Mucosa of rectum (tissue), 2 donors: Measurements from ENCODE around the gene PSMD8.

ENCODE experiments used
- H3K27ac ChIP-seq, 2 donors: one replicate each; pipeline ENCODE4 v1.7.0; 2013; ENCODE audit warnings: inconsistent platforms in 2 of 2, low read depth in 2 of 2, low read length in 2 of 2
- H3K27me3 ChIP-seq, 2 donors: one replicate each; pipeline ENCODE4 v1.7.0; 2013; ENCODE audit warnings: low read length in 2 of 2; ENCODE audit not compliant: control insufficient read depth in 2 of 2, insufficient read depth in 2 of 2
- H3K36me3 ChIP-seq, 2 donors: one replicate each; pipeline ENCODE4 v1.7.0; 2013; ENCODE audit warnings: low read length in 2 of 2; ENCODE audit not compliant: control insufficient read depth in 2 of 2, insufficient read depth in 2 of 2
- H3K4me1 ChIP-seq, 2 donors: one replicate each; pipeline ENCODE4 v1.7.0; 2013; ENCODE audit warnings: low read length in 2 of 2, mild to moderate bottlenecking in 1 of 2; ENCODE audit not compliant: control insufficient read depth in 2 of 2, insufficient read depth in 2 of 2
- H3K4me3 ChIP-seq, 2 donors: one replicate each; pipeline ENCODE4 v1.7.0; 2013; ENCODE audit warnings: low read length in 2 of 2
- H3K9ac ChIP-seq, 2 donors: one replicate each; pipeline ENCODE4 v1.7.0; 2013; ENCODE audit warnings: low read length in 2 of 2, low read depth in 1 of 2, mild to moderate bottlenecking in 1 of 2
- H3K9me3 ChIP-seq, 2 donors: one replicate each; pipeline ENCODE4 v1.7.0; 2013; ENCODE audit warnings: low read length in 2 of 2; ENCODE audit not compliant: control insufficient read depth in 2 of 2
- donor health status: healthy.
- donor health status: Normal muscosa, but diverticular disease.

PSMD8 gene

DNA sequence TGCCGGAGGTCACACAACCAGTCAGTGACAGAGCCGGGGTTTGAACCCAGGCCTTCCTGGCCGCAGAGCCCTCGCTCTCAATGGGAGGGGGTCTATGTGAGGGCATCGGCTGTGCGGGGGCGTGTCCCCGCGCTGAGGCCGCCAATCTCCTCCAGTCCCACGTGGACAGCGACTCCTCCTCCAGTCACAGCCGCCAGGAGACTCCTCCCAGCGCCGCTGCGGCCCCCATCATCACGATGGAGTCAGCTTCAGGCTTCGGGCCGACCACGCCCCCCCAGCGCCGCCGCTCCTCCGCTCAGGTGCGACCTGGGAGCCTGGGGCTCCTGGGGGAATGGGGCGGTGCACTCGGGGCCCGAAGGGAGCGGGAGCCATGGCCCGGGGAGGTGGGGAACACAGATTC, 20.1 kb downstream of the PSMD8 start:
- H3K4me3 ChIP-seq, result no peak overlapping the region
- H3K9me3 ChIP-seq, result no peaks in the 10 kb centered on the region
- H3K36me3 ChIP-seq, result no peaks in the 10 kb centered on the region
- H3K9ac ChIP-seq, result no peak overlapping the region
- no peak overlapping the region for H3K27ac ChIP-seq
- peaks cover 25 to 31% of the 10 kb centered on the region in 2 donors for H3K27me3 ChIP-seq
- peaks cover 0 to 2% of the 10 kb centered on the region in 2 donors for H3K4me1 ChIP-seq

DNA sequence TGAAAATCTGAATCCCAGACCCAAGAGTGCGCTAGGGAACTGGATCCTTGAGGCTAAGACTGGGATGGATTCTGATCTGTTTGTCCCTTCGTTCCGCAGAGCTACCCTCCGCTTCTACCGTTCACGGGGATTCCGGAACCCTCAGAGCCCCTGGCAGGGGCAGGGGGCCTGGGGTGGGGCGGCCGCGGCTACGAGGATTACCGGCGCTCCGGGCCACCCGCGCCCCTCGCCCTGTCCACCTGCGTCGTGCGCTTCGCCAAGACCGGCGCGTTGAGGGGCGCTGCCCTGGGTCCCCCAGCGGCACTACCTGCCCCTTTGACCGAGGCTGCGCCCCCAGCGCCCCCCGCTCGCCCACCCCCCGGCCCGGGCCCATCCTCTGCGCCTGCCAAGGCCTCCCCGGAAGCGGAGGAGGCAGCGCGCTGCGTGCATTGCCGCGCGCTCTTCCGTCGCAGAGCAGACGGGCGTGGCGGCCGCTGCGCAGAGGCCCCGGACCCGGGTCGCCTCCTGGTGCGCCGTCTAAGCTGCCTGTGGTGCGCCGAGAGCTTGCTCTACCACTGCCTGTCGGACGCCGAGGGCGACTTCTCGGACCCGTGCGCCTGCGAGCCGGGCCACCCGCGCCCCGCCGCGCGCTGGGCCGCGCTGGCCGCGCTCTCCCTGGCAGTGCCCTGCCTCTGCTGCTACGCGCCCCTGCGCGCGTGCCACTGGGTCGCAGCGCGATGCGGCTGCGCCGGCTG, 21.2 kb downstream of the PSMD8 start:
- H3K4me3 ChIP-seq, result no peak overlapping the region
- peaks cover 0 to 2% of the 10 kb centered on the region in 2 donors for H3K4me1 ChIP-seq
- H3K27ac ChIP-seq, result no peak overlapping the region
- H3K9ac ChIP-seq, result no peak overlapping the region
- H3K9me3 ChIP-seq, result no peaks in the 10 kb centered on the region
- peaks cover 22 to 36% of the 10 kb centered on the region in 2 donors for H3K27me3 ChIP-seq
- H3K36me3 ChIP-seq, result no peaks in the 10 kb centered on the region

DNA sequence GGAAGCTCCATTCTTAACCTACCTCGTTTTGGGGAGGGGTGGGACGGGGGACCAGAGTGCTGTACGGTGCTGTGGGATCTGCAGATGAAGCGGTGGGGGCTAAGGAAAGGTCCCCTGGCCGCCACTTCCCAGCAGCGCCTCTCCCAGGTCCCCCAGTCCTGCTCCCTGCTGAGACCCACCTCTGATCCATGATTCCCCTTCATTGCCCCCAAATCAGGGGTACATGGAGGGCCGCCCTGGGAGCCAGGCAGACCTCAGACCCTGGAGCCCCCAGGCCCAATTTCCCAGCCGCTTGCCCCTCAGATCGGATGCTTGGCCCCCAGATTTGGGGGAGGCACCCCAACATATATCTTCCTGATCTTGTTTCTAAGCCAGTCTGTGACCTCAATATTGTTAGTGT, 24.7 kb downstream of the PSMD8 start:
- Histone ChIP-seq H3K9me3 (no peaks in the 10 kb centered on the region), H3K36me3 (no peaks in the 10 kb centered on the region), H3K4me3 (no peak overlapping the region), H3K4me1 (peaks cover 4 to 7% of the 10 kb centered on the region in 2 donors), H3K27ac (no peak overlapping the region), H3K9ac (no peak overlapping the region), H3K27me3 (peaks cover 16 to 24% of the 10 kb centered on the region in 2 donors)

DNA sequence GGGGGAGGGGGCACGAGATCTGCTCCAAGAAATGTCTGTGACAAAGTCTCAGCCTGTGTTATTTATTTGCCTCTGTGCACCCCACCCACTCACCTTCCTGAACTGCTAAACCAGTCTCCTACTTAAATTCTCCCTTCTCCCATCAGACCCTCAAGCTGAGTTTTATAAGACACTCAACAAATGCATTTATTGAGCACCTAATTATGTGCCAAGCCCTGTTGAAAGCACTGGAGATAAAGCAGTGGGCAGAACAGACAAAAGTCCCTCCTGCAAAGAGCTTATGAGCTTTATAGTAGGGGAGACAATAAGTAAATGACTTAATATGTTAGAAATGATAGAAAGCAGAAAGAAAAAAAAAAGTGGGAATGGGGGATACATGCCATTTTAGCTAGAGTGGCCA, 25.2 kb downstream of the PSMD8 start:
- Histone ChIP-seq H3K4me3 (no peak overlapping the region), H3K4me1 (peaks cover 5 to 9% of the 10 kb centered on the region in 2 donors), H3K36me3 (no peaks in the 10 kb centered on the region), H3K27ac (no peak overlapping the region), H3K9me3 (no peaks in the 10 kb centered on the region), H3K9ac (no peak overlapping the region), H3K27me3 (peaks cover 11 to 23% of the 10 kb centered on the region in 2 donors)

DNA sequence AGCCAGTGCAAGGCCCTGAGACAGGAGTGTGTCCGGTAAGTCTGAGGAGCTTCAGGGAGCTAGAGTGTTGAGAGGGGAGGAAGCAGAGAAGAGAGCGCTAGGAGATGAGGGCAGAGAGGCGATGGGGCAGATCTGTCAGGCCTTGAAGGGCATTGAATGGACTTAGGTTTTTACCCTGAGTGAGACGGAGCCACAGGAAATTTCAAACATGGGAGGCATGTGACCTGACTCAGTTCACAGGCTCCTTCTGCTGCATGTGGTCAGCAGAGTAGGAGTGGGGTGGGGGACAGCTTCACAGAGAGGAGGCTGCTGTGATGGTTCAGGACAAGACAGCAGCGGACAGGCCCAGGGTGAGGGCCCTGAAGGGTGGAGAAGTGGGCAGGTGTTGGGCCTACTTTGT, 26.0 kb downstream of the PSMD8 start:
- H3K27me3 ChIP-seq, result peaks cover 4 to 18% of the 10 kb centered on the region in 2 donors
- peaks cover 5 to 9% of the 10 kb centered on the region in 2 donors for H3K4me1 ChIP-seq
- no peak overlapping the region for H3K4me3 ChIP-seq
- H3K9me3 ChIP-seq, result no peaks in the 10 kb centered on the region
- H3K36me3 ChIP-seq, result peaks cover 2 to 3% of the 10 kb centered on the region in 2 donors
- H3K9ac ChIP-seq, result no peak overlapping the region
- no peak overlapping the region for H3K27ac ChIP-seq

DNA sequence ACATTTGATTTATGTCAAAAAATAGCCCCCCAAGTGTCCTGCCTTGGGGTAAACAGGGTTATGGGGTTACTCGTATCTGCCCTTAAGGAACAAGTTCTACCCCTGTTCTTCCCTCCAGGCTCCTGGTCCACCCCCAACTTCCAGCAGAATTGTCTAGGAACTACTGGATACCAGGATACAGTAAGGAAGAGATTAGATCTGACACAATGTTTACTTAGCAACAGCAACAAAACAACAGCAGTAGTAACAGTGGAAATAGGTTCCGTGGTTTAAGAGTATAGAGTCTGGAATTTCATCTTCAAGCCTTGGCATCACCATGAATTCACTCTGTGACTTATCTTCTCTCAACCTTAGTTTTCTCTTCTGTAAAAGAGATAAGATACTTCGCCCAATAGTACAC, 26.8 kb downstream of the PSMD8 start:
- Histone ChIP-seq H3K4me3 (no peak overlapping the region), H3K9me3 (no peaks in the 10 kb centered on the region), H3K4me1 (peaks cover 3 to 9% of the 10 kb centered on the region in 2 donors), H3K27me3 (peaks cover 4 to 18% of the 10 kb centered on the region in 2 donors), H3K36me3 (peaks cover 4 to 5% of the 10 kb centered on the region in 2 donors), H3K27ac (no peak overlapping the region), H3K9ac (no peak overlapping the region)

DNA sequence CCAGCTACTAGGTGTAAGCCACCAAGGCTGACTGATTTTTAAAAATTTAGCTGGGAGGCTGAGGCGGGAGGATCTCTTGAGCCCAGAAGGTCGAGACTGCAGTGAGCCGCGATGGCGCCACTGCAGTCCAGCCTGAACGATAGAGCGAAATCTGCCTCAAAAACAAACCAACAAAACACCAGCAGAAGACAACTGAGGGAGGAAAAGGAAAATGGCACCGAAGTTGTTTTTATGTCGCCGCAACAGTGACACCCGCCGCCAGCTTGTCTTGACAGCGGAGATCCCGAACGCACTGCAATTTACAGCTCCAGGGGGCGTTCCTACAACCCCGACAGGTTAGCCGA, 28.2 kb downstream of the PSMD8 start:
- H3K9ac ChIP-seq, result peak overlapping the region; percentile 60 to 63
- H3K4me3 ChIP-seq, result peak overlapping the region; percentile 71 to 76
- peaks cover 0 to 8% of the 10 kb centered on the region in 2 donors for H3K27me3 ChIP-seq
- peaks cover 11 to 16% of the 10 kb centered on the region in 2 donors for H3K36me3 ChIP-seq
- H3K9me3 ChIP-seq, result no peaks in the 10 kb centered on the region
- peak overlapping the region in 1 of 2 donors; percentile 34 for H3K27ac ChIP-seq
- peaks cover 3 to 9% of the 10 kb centered on the region in 2 donors for H3K4me1 ChIP-seq

DNA sequence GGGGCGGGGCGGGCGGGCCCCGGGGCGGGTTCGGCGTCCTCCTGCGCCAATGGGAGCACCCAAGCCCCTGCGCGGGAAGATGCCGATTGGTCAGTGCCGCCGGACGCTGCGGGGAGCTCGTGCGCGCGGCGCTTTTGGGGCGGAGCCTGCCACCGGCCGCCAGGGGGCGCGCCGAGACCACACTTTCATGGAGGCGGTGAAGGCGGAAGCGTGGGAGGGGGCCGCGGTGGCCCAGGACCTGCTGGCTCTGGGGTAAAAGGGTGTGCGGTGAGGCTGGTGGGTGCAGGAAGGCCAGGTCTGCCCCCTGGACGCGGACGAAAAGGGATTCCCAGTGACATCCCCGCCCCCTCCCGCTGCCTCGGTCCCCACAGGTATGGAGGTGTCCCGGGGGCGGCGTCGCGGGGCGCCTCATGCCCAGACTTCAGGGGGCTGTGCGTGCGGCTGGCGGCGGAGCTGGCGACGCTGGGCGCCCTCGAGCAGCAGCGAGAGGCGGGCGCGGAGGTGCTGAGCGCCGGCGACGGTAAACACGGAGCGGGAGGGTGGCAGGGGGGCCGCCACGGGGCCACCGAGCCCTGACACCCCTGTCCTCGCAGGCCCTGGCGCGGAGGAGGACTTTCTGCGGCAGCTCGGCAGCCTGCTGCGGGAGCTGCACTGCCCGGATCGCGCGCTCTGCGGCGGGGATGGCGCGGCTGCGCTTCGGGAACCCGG, 28.8 kb downstream of the PSMD8 start, which contains the start of gene FAM98C:
Gene FAM98C, plus strand, starts transcription at position 127 of the 708 bp plus-strand sequence. Its CDS starts 61 bp downstream, at position 188.
- peak within 1 kb of the TSS; percentile 83 to 87 for H3K4me3 ChIP-seq
- peak within 1 kb of the TSS; percentile 81 to 87 for H3K27ac ChIP-seq
- H3K9ac ChIP-seq, result peak within 1 kb of the TSS; percentile 85 to 97
- peaks cover 3 to 9% of the 10 kb centered on the region in 2 donors for H3K4me1 ChIP-seq
- peaks cover 0 to 6% of the 10 kb centered on the region in 2 donors for H3K27me3 ChIP-seq
- peaks cover 11 to 16% of the 10 kb centered on the region in 2 donors for H3K36me3 ChIP-seq
- H3K9me3 ChIP-seq, result no peaks in the 10 kb centered on the region

DNA sequence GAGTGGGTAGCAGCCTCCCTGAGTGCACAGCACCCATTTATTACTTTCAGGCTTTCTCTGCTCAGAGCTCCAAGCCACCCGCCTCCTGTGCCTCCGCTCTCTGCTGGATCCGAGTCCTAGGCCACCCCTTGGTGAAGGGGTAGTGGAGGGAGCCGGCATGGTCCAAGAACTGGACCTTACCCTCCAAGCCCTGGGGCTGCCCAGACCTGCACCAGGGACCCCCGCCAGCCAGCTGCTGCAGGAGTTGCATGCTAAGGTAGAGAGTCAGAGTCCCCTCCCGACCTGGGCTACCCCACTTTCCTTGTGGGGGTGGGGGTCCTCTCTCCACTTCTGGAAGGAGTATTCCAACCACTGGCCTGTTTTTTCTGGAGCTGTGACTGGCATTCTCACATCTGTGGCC, 30.5 kb downstream of the PSMD8 start:
- no peak overlapping the region for H3K9ac ChIP-seq
- no peak overlapping the region for H3K4me3 ChIP-seq
- peaks cover 3 to 9% of the 10 kb centered on the region in 2 donors for H3K4me1 ChIP-seq
- H3K36me3 ChIP-seq, result peaks cover 11 to 17% of the 10 kb centered on the region in 2 donors
- no peaks in the 10 kb centered on the region for H3K9me3 ChIP-seq
- no peak overlapping the region for H3K27ac ChIP-seq
- H3K27me3 ChIP-seq, result peaks cover 0 to 3% of the 10 kb centered on the region in 2 donors

DNA sequence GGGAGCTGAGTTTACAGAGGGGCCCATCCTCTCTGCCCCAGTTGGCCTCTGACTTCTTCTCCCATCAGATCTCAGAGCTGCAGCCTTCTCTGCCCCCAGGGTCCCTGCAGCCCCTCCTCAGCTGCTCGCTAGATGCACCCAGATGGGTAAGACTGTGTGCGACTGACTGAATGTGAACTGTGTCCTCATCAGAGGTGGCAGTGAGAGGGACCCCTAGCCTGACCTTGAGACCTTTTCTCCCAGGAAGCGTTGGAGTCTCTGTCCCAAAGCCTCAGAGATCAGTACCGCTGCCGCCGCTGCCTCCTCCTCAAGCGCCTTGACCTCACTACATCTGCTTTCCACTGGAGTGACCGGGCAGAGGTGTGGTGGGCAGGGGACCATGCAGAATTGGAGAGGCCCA, 30.9 kb downstream of the PSMD8 start:
- no peak overlapping the region for H3K27ac ChIP-seq
- H3K9me3 ChIP-seq, result no peaks in the 10 kb centered on the region
- no peak overlapping the region for H3K4me3 ChIP-seq
- H3K27me3 ChIP-seq, result peaks cover 0 to under 1% of the 10 kb centered on the region in 2 donors
- peaks cover 3 to 9% of the 10 kb centered on the region in 2 donors for H3K4me1 ChIP-seq
- H3K9ac ChIP-seq, result no peak overlapping the region
- peaks cover 11 to 17% of the 10 kb centered on the region in 2 donors for H3K36me3 ChIP-seq
